HG03039 (cell line): ENCODE data around the gene RNH1.
"Not testable (repeated sequence)": the region's sequence is repeated elsewhere in the genome, so short reads cannot be mapped to it uniquely, and the experiment has no call there.

Source experiments
- ATAC-seq: cut with Tn5 transposase; IDR thresholded peaks from one replicate; pipeline ENCODE4 v1.9.1; 2021; ENCODE audit warnings: mild to moderate bottlenecking, moderate library complexity; ENCODE audit not compliant: unreplicated experiment

RNH1 gene

DNA sequence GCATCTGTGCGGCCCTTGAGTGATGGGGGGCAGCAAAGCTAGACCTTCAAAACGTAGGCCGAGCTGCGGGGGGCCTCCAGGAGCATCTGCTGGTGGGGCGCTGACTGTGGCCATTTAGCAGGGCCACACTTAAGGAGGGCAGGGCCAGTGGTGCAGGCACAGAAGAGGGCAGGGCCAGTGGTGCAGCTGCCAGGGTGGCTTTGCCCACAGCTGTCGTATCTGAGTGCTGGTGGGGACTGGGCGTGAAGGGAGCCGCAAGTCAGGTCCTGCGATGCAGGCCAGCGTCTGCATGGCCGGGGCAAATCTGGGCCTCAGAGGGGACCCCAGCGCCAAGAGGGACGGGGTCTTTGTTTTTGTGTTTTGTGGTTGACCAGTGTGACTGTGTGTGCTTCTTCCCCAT, 27.7 kb downstream of the RNH1 start:
- ATAC-seq = no peak

DNA sequence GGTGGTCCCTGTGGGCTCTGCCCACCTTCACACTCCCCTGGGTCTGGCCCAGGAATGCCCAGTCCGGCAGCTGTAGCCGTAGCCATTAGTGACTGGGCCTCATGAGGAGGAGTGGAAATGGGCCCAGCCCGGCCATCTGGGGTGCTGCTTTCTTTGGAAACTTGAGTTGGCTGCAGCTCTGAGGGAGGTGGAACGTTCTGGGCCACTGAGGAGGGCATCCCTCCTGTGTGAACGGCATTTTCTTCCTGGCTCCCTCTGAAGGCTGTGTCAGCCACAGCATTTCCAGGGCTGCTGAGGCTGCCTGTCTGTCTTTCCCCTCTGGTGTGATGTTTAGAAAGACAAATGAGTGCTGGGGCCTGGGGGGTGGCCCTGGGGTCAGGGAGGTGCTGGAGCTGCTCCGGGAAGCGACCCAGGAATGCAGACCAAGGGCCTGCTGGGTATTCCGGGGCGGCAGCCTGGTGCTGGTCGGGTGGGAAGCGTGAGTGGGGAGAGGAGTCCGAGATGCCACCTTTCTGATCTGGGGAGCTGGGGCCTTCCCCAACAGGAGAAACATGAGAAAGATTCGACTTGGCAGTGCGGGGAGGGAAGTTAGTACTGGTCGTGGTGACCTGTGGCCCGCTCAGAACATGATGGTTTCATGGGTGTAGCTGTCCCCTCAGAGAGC, 29.9 kb downstream of the RNH1 start:
- ATAC-seq = no peak

GRCh38 chr11:476416-476815, 30.6 kb downstream of the RNH1 start:
- ATAC-seq = no peak

DNA sequence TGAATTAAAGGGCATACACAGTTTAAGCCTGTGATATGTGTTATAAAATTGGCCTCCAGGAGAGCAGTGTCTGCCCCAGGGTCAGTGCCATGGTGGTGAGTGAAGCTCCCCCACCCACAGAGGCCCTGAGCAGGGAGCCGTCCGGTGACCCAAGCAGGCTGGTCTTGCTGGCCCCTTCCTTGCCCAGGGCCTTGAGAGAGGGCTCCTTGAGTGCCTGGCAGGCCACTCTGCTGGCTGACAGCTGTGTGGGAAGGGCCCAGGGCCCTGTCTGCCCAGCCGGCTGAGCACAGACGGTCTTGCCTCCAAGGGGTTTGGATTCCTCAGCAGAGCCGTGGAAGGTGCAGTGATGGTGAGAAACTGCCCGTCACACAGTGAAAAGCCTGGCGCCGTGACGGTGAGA, 31.1 kb downstream of the RNH1 start:
- no peak for ATAC-seq

DNA sequence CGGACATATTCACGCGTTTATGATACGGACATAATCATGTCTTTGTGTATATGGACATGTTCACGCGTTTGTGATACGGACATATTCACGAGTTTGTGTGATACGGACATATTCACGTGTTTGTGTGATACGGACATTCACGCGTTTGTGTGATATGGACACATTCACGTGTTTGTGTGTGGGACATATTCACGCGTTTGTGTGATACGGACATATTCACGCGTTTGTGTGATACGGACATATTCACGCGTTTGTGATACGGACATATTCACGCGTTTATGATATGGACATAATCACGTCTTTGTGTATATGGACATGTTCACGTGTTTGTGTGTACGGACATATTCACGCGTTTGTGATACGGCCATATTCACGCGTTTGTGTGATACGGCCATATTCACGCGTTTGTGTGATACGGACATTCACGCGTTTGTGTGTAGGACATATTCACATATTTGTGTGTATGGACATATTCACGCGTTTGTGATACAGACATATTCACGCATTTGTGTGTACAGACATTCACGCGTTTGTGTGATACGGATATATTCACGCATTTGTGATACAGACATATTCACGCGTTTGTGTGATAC, 32.0 kb downstream of the RNH1 start:
- ATAC-seq = no peak

GRCh38 chr11:473962-474785, 32.9 kb downstream of the RNH1 start:
- no peak for ATAC-seq

GRCh38 chr11:473415-473814, 33.6 kb downstream of the RNH1 start:
- ATAC-seq = no peak

DNA sequence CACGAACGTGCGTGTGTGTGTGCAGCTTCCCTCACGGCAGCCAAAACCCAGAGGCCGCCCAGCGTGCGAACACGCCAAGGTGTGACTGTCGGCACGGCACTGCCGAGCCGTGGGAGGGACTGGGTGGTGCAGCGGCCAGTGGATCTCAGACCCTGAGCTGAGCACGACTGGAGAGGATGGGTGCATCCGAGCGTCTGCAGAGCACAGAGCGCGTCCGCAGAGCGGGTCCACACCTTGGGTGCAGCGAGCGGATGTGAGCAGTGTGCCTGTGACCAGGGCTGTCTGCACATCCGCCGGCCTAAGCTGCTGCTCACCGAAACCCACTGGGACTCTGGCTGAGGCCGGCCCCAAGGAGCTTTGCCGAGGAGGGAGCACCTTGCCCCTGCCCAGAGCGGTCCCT, 34.2 kb downstream of the RNH1 start:
- ATAC-seq = no peak

DNA sequence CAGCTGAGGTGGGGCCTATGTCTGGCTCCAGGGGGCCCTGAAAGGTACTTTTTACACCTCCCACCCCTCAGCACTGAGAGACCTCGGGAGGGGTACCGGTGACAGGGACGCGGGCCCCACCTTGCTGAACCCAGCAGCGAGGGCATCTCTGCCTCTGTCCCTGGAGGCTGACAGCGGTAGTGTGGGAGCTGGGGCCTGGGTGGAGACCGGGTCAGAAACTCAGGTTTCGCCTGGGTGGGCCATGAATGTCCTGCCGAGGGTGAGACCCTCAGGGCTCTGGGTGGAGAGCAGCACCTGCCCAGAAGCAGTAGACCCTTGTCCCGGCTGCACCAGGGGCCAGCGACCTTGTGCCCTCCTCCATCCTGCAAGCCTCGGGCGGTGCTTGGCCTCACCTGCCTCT, 34.8 kb downstream of the RNH1 start:
- ATAC-seq = no peak

DNA sequence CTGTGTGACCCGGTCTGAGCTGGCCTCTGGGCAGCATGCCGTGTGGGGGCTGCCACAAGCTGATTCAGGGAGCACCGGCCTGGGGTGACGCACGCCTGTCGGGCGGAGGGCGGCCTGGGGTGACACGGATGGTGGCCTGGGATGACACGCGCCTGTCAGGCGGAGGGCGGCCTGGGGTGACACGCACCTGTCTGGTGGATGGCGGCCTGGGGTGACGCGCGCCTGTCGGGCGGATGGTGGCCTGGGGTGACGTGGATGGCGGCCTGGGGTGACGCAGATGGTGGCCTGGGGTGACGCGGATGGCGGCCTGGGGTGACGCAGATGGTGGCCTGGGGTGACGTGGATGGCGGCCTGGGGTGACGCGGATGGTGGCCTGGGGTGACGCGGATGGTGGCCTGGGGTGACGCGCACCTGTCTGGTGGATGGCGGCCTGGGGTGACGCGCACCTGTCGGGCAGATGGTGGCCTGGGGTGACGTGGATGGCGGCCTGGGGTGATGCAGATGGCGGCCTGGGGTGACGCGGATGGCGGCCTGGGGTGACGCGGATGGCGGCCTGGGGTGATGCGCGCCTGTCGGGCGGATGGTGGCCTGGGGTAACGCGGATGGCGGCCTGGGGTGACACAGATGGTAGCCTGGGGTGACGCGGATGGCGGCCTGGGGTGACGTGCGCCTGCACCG, 35.4 kb downstream of the RNH1 start:
- ATAC-seq = no peak

GRCh38 chr11:469684-470560, 37.1 kb downstream of the RNH1 start:
- ATAC-seq = no peak

DNA sequence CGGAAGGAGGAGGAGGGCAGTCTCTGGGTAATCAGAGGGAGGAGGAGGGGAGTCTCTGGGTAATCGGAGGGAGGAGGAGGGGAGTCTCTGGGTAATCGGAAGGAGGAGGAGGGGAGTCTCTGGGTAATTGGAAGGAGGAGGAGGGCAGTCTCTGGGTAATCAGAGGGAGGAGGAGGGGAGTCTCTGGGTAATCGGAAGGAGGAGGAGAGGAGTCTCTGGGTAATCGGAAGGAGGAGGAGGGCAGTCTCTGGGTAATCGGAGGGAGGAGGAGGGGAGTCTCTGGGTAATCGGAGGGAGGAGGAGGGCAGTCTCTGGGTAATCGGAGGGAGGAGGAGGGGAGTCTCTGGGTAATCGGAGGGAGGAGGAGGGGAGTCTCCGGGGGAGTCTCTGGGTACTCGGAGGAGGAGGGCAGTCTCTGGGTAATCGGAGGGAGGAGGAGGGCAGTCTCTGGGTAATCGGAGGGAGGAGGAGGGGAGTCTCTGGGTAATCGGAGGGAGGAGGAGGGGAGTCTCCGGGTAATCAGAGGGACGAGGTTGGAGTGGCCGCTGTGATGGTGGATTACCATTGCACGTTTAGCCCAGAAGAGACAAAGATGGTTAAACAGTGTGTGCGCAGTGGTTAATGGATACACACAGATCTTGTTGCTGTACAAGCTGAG, 37.9 kb downstream of the RNH1 start:
- not testable (repeated sequence) for ATAC-seq

DNA sequence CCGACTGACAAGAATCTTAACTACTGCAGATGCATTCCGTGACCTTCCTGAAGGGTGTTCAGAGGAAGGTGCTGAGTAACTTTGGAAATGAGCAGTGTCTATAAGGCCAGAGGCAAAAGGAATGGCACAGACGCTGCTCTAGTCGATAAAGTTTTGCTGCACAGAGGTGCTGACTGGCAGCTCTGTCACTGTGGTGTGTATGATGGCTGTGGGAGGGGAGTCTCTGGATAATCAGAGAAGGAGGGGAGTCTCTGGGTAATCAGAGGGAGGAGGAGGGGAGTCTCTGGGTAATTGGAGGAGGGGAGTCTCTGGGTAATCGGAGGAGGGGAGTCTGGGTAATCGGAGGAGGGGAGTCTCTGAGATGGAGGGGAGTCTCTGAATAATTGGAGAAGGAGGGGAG, 38.5 kb downstream of the RNH1 start:
- no peak for ATAC-seq

- no peak for ATAC-seq
Measured at GRCh38 chr11:468036-468435, 39.0 kb downstream of the RNH1 start.

GRCh38 chr11:465896-466530, 41.0 kb downstream of the RNH1 start:
- no peak for ATAC-seq

DNA sequence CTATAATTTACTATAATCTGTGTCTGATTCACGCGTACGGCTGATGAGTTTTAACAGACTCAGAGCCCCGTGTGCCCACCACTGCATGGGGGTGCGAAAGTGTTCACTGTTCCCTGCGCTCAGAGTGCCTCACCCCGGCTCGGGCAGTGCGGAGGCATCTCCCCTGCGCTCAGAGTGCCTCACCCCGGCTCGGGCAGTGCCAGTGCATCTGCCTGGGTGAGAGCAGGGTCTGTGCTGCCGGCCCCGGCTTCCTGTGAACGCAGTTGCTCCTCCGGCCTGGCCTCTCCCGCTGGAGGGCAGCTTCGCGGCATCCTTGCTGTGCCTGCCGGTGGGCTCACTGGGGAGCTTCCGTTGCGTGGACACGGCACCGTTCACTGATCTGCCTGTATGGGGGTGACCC, 42.7 kb downstream of the RNH1 start:
- ATAC-seq = no peak

- no peak for ATAC-seq
Measured at GRCh38 chr11:462107-462890, 44.7 kb downstream of the RNH1 start.

DNA sequence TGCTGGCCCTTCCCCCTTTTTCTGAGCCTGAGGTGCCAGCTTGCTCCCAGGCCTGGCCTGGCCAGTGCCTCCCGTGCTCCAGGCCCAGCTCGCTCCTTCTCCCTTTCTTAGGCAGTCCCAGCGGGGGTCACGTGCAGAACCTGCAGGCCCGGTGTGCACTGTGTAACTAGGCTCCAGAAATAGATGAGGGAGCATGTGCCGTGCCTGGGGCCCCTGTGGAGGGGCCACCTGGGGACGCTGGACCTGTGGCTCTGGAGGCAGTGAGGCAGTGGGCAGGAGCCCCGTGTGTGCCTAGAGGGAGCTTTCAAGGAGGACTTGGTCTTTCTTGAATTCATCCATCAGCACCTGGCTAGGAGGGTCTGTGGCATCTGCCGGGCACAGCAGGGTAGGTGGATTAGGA, 45.4 kb downstream of the RNH1 start:
- ATAC-seq = no peak
